NCI-H1105 (cell line): Measurements from ENCODE around the gene CRYGN.

ENCODE experiments used
- DNase-seq: peaks from one replicate; lab custom pipeline; 2025; lab: John Stamatoyannopoulos, UW

The CRYGN gene

DNA sequence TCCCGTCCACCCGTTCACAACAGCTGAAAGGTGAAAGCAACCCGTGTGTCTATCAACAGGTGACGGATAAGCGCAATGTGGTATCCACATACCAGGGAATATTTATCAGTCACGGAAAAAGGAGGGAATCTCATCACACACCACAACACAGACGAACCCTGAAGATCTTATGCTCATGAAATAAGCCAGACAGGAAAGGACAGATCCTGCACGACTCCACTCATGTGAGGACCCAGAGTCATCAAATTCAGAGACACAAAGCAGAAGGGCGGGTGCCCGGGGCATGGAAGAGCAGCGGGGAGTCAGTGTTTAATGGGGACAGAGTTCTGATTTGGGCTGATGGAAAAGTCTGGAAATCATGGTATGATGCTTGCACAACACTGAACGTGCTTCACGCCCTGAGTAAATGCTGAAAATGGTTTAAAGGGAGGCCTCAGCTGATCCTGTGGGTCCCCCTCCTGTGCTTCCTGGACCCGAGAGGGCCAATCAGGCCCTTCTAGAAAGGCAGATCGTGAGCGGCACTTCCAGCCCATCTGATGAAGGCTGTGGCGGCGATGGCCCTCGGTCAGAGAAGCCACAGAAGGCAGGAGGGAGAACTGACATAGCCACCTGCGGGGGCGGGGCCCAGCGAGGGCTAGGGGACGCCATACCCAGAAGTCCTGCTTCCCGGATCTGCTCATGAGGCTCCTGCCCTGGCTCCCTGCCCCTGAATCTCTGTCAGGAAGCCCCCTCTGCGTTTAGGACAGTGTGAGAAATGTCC, 49.2 kb downstream of the CRYGN start:
- DNase-seq: no peak

DNA sequence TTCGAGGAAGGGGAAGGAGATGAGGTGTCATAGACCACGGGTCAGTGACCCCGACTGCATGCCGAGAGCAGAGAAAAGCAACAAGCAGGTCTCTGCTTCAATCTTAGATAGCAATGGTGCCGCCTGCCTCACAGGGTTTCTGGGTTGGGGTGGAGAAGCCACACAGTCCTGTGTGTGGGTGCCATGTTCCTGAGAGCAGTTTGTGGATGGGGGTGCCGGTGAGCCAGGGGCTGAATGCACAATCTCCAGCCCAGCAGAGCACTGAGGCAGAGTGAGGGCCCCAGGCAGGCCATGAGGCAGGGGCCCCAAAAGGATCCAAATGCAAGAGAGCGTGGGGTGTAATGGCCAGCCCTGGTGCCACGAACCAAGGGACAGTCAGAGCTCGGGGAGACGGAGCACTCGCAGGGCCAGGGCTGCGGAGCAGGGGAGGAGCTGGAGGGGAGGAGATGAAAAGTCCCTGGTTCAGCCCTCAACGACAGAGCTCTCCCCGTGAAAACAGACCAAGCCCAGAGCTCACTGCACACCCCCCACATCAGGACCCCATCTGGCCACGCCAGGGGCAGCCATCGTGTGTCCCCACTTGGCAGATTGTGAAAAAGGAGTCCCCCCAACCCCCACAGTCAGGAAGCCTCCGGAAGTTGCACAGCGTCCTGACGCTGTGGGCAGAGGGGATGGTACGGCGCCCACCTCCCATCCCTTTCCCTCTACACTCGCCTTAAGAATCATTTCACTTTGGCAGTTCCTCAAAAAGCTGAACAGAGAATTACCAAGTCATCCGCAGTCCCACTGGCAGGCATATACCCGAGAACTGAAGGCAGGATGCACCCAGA, 50.0 kb downstream of the CRYGN start:
- DNase-seq: no peak

DNA sequence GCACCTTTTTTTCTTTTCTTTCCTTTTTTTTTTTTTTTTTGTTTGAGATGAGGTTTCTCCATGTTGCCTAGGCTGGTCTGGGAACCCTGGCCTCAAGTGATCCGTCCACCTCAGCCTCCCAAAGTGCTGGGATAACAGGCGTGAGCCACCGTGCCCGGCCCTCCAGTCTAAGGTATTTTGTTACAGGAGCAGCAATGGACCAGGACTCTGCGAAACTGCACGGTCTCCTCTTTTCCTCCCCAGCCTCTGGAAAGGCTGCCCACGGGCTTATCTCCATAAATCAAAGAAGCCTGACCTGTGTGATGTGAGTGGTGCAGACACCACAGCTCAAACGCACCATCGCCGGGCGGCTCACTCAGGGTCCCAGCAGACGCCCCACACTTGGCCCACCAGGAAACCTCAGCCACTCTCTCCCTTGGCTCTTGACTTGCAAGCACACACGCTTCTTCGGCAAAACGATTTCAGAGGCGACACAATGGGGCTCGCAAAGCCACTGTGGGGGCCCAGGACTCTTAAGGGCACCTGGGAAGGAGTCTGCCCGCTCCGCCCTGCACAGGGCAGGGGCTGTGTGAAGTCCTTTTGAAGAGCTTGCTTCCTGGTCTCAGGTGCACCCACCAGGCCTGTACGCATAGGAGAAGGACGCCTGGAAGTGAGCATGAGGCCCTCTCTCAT, 50.7 kb downstream of the CRYGN start:
- no peak for DNase-seq

DNA sequence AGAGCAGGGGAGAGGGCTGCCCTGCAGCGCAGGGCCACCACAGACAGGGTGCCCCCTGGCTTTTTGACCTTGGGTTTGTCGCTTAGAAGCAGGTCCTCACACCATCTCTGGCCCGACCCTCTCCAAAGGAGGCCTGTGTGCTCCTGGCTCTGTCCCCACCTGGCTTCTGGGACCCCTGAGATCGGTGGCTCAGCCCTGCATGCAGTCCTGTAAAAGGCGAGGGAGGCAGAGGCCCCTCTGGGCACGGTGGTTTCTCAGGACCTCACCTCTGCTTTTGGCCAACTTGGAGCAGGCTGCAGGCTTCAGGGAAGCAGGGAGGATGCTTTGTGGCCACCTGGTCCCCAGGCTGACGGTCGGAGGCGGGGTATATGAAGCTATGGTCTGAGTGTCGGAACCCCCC, 51.5 kb downstream of the CRYGN start:
- no peak for DNase-seq

DNA sequence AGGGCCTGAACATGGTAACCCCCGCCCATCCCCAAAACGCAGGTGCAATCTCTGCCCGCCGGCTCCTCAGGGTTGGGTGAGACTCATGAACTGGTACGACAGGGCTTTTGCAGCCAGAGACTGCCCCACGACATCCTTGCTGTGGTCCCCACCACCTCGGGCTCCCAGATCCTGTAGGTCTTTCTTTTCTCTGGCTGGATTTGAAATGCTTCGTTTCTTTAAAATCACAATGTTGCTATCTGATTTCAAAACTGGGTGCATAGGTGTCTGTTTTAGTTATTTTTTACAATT, 52.0 kb downstream of the CRYGN start:
- no peak for DNase-seq

DNA sequence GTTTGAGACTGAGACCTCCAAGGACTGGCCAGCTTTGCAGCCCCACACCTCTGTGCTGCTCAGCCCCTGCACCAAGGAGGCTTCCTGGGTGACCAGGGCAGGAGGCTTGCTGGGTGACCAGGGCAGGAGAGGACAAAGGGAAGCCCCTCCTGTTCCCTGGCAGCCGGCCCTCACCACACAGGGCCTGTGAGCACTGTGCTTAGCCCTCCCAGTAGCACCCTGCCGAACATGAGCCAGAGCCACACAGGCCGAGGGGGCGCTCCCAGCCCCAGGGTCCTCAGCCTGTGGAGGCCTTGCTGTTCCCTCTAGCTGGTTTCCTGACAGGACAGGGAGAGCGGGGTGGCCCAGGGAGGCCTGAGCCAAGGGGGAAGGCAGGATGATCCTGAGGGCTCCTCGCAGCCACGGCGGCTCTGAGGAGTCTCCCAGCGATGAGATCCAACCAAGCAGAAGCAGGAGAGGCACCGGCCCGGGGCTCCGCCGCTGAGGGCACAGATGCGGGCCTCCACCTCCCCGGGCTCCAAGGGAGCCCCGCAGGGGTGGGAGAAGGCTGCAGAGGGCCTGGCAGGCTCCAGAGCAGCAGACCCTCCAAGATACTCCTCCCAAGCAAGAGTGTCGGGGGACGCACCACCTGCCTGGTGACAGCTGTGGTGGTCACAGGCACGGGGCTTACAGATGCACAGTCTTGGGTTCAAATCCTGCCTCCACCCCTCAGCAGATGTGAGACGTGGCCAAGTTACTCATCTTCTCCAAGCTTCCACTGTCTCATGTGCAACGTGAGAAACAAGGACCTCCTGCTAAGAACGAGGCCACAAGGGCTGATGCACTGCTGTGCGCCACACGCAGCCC, 52.6 kb downstream of the CRYGN start:
- no peak for DNase-seq

DNA sequence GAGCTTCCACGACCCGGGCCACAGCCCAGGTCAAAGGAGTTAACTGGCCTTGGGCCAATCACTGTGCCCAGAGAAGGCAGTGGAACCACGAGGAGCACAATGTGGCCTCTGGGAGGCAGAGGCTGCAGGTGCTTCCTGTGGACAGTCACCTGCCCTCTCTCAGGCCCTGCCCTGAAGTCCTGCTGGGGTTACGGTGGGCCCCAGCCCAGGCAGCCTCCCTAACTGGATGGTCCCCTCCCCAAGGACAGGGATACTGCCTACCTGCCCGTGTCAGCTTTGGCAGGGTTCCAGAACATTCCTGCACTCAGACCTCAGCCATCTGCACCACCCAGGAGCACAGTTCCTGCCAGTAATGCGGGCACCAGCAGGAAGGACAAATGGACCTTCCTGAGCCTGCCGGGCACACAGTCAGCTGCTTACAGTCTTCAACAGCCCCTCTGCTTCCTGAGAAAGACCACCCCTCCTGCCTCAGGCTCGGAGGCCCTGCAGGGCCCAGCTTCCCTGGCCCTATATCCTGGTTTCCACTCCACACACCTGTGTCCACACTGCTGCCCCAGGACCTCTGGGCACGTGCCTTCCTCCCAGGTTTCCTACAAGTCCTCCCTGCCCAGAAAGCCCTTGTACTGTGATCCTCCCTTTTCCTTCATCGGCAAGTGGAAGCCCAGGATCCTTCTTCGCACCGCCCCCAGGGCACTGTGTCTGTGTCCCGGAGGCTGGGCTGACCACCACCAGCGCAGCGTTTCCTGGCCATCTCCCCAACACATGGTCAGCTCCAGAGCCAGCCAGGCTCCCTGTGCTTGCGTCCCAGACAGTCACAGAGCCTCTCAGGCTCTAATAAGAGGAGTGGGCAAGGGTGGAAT, 53.4 kb downstream of the CRYGN start:
- DNase-seq: no peak

DNA sequence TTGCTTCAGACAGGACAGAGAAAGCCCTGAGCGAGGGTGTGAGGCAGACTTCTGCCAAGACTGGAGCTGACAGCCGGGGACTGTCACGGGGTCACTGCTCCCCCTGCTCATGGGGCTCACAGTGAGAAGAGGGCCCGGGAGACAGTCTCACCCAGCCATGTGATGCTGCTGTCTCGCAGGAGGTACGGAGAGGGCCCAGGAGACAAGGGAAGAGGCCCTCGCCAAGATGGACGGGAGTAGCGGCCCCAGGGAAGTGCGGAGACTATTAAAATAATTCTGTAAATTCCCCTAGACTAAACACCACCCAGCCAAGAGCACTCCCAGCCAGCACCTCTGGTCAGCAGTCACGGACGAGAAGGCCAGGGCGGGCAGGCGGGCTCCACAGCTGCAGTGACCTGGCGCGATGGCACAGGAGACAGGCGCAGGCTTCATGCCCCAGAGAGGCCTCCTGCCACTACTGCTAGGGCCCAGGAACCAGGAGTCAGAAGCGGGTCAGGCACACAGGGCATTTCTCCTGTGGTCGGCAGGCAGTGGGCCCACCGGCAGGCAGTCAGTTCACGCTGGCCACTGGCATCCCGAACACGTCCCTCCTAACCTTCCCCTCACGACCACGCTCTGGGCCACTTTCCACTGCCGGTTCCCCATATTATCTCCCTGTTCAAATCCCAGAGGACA, 54.2 kb downstream of the CRYGN start:
- no peak for DNase-seq

DNA sequence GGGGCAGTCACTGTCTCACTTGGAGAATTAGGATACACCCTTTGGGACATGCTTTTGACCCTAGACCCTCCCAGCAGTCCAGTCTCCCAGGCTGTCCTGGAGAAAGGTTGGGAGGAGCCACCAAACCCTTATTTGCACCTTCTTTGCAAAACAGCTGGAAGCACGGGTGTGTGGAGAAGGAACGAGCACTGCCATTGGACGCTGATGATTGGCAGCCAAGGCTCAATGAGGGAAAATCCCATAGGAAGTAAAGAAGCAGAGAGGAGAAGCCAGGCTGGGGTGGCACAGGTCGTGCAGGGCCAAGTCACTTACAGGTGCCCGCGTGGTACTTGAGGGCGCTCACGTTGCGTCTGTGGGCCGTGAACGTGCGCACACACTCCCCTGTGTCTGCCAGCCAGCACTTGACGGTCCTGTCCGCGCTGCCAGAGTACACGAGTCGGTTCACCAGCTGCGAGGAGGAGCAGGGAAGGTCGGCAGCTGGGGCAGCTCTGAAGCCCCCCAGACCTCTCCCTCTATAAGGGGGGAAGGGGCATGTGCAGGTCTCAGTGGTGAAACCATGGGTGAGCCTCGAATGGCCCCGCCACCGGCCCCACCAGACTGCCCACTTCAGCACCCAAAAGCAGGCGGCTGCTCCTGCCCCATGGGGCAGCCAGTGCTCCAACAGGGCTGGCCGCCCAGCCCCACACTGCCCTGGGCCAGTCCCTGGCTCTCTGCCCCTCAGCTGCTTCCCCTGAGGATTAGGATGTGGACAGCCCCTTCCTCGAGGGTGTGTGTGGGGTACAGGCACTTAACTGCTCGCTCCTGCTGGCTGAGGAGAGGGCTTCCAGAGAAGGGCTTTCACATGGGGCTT, 54.9 kb downstream of the CRYGN start:
- no peak for DNase-seq

DNA sequence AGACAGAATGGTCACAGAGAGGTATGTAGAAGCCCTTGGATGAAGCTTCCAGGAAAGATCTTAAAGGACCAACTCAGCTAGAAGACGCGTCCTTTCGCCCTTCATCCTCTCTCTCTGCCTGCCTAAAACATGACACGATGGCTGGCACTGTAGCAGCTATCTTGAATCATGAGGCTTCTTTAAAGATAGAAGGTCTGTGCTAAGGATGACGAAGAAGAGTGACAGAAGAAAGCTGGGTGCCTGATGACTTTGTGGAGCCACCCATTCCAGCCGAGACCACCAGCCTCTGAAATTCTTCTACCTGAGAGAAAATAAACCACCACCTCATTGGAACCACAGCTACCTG, 55.6 kb downstream of the CRYGN start:
- DNase-seq: no peak

DNA sequence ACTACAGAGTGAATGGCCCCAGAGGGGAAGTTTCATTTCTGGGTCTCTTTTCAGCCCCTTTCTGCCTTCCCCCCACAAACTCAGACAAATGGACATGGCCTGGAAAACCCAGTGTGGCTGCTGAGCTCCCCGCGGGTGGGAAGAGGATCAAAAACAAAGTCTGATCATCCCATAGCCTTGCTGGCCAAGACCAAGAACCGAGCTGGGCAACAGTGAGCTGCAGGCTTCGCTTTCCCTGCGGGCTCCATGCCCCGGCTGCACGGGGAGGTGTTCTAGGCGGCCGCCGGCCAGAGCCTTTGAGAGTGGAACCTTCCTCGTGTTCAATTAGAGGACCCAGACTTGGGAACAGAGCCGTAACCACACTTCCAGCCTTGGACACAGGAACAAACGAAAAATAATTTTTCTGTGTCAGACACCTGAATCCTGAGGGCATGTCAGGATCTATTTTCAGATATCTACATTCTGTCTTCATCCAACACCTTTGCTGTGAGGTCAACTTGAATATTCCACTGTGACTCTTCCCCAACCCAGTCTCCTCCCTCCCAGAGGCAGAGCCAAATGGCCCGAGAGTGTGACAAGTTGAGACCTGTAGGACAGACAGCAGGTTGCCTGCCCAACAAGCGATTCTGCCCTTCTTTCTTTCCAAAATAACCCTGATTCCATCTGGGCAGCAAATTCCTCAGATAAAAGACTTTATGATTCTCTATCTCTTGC, 56.1 kb downstream of the CRYGN start:
- no peak for DNase-seq

DNA sequence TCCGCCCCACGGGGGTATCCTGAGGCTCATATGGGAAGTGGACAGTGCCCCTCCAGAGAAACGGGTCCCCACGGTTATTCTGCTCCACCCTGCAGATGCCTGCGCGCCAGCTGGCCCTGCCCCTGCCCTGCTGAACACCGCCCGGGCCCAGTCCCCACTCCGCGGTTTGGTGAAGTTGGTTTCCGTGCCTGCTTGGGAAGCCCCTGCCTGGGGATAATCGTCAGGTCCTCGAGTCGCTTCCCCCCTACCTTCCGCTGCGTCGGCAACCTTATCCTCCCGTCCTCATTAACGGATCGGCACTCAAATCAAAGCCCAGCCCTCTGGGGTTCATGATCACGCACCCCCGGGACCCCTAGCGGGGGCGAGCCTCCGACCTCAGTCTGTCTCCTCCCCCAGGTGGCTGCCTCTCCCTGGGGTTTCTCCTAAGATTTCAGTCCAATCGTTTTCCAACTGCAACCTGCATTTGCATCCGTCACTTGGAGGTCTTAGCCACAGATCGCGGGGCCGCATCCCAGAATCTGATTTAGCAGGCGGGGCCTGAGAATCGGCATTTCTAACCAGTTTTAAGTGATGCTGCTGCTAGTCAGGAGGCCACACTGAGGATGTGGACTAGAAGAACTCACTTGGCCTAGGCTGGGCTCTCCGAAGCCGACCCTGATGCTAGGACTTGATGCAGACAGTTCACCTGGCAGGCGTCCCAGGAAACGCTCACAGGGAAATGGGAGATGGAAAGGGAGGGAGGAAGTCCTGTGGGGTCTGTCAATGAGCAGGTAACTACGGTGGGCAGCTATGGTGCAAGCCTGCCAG, 57.7 kb downstream of the CRYGN start:
- peak; percentile 60 for DNase-seq

DNA sequence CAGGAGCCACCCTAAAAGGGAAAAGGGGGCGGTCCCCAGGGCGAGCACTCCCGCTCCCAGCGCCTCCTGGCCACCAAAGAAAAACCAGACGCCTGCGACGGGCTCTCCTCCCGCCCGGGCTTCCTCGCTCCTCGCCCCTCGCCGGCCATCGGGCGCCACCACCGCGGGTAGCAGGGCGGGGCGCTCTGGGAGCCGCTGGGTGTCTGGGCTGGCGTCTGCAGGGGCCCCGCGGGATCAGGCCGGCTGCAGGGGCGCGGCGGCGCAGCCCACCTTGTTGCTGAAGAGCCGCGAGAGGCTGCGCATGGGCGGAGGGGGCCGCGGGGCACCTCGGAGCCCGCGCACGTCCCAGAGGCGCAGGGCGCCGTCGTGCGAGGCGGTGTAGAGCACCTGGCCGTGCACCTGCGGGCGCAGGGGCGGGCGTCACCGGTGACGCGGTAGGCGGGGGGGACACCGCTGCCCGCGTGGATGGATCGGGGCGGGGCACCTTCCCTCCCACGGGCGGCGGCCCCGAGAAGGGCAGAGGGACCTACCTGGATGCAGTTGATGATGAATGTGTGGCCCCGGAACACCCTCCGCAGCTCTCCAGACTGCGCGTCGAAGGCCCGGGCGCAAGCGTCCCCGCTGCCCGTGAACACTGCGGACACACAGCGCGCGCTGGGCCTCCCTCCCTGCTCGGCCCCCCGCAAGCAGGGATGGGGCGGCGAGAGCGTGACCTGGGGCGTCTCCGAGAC, 58.4 kb downstream of the CRYGN start:
- peak; percentile 33 for DNase-seq

DNA sequence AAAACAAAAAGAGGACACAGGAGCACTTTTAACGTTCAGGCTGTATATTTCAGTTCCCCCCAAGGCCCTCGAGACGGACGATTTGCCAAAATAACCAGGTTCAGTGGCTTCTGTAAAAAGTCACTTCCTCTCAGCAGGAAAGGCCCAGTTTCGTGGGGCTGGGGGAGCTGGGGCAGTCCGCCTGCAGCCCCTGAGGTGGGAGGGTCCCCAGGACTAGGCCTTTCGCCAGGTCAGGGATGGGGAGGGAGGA, 58.9 kb downstream of the CRYGN start:
- DNase-seq: no peak

DNA sequence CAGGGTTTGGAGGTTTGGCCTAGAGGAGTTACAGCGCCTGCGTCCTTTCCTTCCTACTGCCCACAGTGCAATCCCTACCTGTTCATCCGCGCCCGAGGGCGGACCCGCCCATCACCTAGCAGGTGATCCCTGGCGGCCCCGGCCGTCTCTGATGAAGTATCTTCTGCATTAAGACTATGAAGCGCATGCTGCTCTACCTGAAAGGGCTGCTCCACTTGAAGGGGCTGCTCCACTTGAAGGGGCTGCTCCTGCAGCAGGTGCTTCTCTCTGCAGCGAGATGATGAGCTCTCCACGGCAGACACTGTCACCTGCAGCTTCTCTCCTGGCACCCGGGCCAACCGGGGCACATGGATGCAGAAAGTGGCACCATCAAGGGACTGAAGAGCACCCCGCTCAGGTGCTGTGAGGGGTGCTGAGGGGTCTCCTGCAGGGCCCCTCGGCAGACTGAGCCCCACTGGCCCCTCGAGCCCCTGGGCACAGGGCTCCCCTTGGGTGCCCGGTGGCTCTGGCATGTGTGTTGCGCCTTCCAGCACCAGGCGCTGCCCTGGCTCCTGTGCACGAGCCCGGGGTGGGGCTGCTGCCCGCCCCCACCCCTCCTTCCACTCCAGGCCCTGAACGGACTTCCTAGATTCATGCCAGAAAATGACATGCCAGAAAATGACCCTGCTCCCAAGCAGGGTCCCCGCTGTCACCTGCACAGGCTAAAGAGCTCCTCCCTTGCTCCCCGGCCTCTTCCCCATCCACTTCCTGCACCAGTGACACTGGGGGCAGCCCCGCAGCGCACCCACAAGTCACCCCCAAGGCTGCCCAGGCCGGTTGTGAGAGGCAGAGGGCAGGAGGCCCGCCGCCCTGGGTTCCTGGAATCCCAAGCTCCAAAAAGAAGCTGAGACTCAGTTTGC, 59.5 kb downstream of the CRYGN start:
- no peak for DNase-seq

DNA sequence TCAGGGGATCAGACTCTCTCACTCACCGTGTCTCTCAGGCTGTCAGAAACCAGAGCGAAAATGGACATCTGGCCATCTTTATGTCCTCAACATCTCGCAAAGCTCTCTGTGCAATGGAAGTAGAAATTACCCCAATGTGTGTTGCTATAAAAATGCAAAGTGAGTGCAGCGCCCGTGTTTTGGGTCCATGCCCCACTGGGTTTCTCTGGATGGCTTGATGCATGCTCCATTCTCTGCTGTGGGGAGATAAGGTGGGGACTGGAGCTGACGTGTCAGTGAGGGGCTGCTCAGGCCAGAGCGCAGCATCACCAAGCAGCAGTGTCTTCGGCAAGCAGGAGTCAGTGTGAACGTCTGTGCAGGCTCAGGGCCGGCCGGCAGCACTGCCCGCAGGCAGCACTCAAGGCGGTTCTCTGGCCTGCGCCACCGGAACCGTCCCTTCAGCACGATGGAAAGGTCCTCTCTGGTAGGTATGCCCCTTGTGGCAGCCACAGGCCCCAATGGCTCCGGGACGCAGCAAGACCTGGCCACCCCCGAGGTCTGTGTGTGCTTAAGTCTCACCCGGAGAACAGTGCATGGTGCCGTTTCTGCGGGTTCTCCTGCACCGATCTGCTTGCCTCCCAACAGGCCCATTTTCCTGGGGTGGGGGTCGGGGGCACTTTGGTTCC, 60.3 kb downstream of the CRYGN start:
- no peak for DNase-seq

DNA sequence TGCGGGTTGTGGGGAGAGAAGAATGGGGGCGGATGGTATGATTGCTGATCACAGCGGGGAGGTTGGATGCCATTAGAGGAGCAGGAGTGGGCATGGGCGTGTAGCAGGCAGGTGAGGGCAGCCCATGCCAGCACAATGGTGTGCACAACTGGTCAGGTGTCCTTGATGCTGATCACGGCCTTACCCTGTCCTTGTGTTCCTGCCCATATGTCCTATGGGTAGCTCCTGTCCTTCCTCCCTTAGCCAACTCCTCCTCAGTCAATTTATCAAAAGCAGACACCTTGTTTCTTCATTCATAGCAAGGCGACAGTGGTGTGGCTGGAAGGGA, 60.8 kb downstream of the CRYGN start:
- DNase-seq: no peak
